ENCODE measurements around the gene UVSSA.

UVSSA gene

GRCh38 chr4:1395941-1396805 lies 49.2 kb downstream of the UVSSA start:
- DNase-seq (ENCODE audit: insufficient read length, low spot score): no peak
- no peak for FAIRE-seq
- TF ChIP-seq CTCF (IDR thresholded peaks at IDR 0.05; ENCODE audit: insufficient read depth, missing control alignments): no peak

GRCh38 chr4:1396806-1397455 lies 49.9 kb downstream of the UVSSA start:
- DNase-seq (ENCODE audit: insufficient read length, low spot score): no peak
- FAIRE-seq: no peak
- no peak for TF ChIP-seq CTCF (IDR thresholded peaks at IDR 0.05; ENCODE audit: insufficient read depth, missing control alignments)

- DNase-seq (ENCODE audit: insufficient read length, low spot score) (no peak), FAIRE-seq (no peak)
- no peak for TF ChIP-seq CTCF (IDR thresholded peaks at IDR 0.05; ENCODE audit: insufficient read depth, missing control alignments)
Measured at GRCh38 chr4:1398681-1399507, 51.9 kb downstream of the UVSSA start.

- FAIRE-seq (no peak), DNase-seq (ENCODE audit: insufficient read length, low spot score) (no peak)
- TF ChIP-seq CTCF (IDR thresholded peaks at IDR 0.05; ENCODE audit: insufficient read depth, missing control alignments): no peak
Measured at GRCh38 chr4:1399508-1400190, 52.6 kb downstream of the UVSSA start.

- TF ChIP-seq CTCF (IDR thresholded peaks at IDR 0.05; ENCODE audit: insufficient read depth, missing control alignments): no peak
- DNase-seq (ENCODE audit: insufficient read length, low spot score) (no peak), FAIRE-seq (no peak)
Measured at GRCh38 chr4:1400191-1400805, 53.3 kb downstream of the UVSSA start.

- DNase-seq (ENCODE audit: insufficient read length, low spot score) (no peak), FAIRE-seq (no peak)
- no peak for TF ChIP-seq CTCF (IDR thresholded peaks at IDR 0.05; ENCODE audit: insufficient read depth, missing control alignments)
Measured at GRCh38 chr4:1400831-1401408, 53.9 kb downstream of the UVSSA start.

All from D721Med (cell line).